HCT116 (cell line): ENCODE measurements around the gene MLYCD. TPM values are rescaled to one million over a fixed set of nuclear protein-coding genes. Genes with fewer than 3 reads are reported as not detected.

Experiments
- ATAC-seq: fragments of 200-7000 bp; cut with Tn5 transposase; 2 replicates; pipeline ENCODE4 v1.9.1; 2020; ENCODE audit warnings: mild to moderate bottlenecking, moderate library complexity
- BruUV-seq: library from RNA; stranded (reverse); fragments of 400-500 nt; replicated peaks from 2 replicates; lab custom pipeline; 2021; lab: Mats Ljungman, UMichigan
- CTCF ChIA-PET: fragments of 300-600 bp; sonication (Branson Sonifier 250); formaldehyde crosslinking; loops from one replicate; lab custom pipeline; 2021; ENCODE audit warnings: antibody characterized with exemption; lab: Charles Lee
- POLR2A ChIA-PET: fragments of 300-600, 350-600 bp; sonication (Branson Sonifier 250); formaldehyde crosslinking; loops from one replicate; lab custom pipeline; 2021; ENCODE audit warnings: antibody characterized with exemption; lab: Charles Lee
- RAD21 ChIA-PET, 2 experiments: fragments of 300-600 bp; sonication (Branson Sonifier 250); formaldehyde crosslinking; loops; one replicate each; lab custom pipeline; 2023; ENCODE audit warnings: low total read pairs in 2 of 2; ENCODE audit not compliant: uncharacterized antibody in 2 of 2, unreplicated experiment in 2 of 2, low non-redundant PET in 1 of 2; lab: Charles Lee
- DNase-seq: peaks from one replicate; pipeline ENCODE4 v3.0.0-alpha.2; 2010; ENCODE audit warnings: low read depth, low spot score
- H2AFZ ChIP-seq: fragments of 200-600 bp; shearing (Covaris generic), sonication (generic); 2 replicates; pipeline ENCODE4 v1.6.1; 2017; ENCODE audit warnings: low read depth, mixed run types, mixed read lengths, antibody characterized with exemption, low read length; ENCODE audit not compliant: poor library complexity, severe bottlenecking
- H3K27ac ChIP-seq: 2 replicates; pipeline ENCODE4 v1.5.1; 2012; ENCODE audit warnings: low read depth, low read length
- H3K27me3 ChIP-seq: fragments of 200-600 bp; sonication (generic); 2 replicates; pipeline ENCODE4 v1.6.1; 2016; ENCODE audit warnings: mixed run types, low read length, mixed read lengths; ENCODE audit not compliant: insufficient read depth
- H3K36me3 ChIP-seq, 2 experiments: fragments of 200-500 bp in 1 of 2; fragments of 200-600 bp in 1 of 2; sonication (Bioruptor generic) in 1 of 2; sonication (generic) in 1 of 2; 2 replicates each; pipeline versions ENCODE4 v1.5.1 to v1.6.1; 2014 to 2016; ENCODE audit warnings: low read length in 2 of 2, inconsistent platforms in 1 of 2, mixed read lengths in 1 of 2, mixed run types in 1 of 2; ENCODE audit not compliant: insufficient read depth in 2 of 2, control insufficient read depth in 1 of 2
- H3K4me1 ChIP-seq, 2 experiments: fragments of 200-600 bp in 1 of 2; sonication (generic) in 1 of 2; 2 replicates each; pipeline versions ENCODE4 v1.5.1 to v1.6.1; 2012 to 2017; ENCODE audit warnings: low read length in 2 of 2, inconsistent platforms in 1 of 2, mild to moderate bottlenecking in 1 of 2, mixed read lengths in 1 of 2, mixed run types in 1 of 2, moderate library complexity in 1 of 2; ENCODE audit not compliant: insufficient read depth in 2 of 2, control insufficient read depth in 1 of 2
- H3K4me2 ChIP-seq: fragments of 200-600 bp; sonication (generic); 2 replicates; pipeline ENCODE4 v1.6.1; 2017; ENCODE audit warnings: mixed run types, low read length, mixed read lengths
- H3K4me3 ChIP-seq, 2 experiments: fragments of 200-600 bp in 1 of 2; sonication (generic) in 1 of 2; replicated peaks in 1 of 2; 2 replicates each; pipeline ENCODE4 v1.5.1; 2011 to 2016; ENCODE audit warnings: low read length in 2 of 2, control low read depth in 1 of 2, low read depth in 1 of 2, mild to moderate bottlenecking in 1 of 2, mixed read lengths in 1 of 2, mixed run types in 1 of 2
- H3K79me2 ChIP-seq: fragments of 200-600 bp; sonication (generic); 2 replicates; pipeline ENCODE4 v1.6.1; 2017; ENCODE audit warnings: mild to moderate bottlenecking, mixed run types, low read length, moderate library complexity, mixed read lengths; ENCODE audit not compliant: insufficient read depth
- H3K9ac ChIP-seq: fragments of 200-600 bp; sonication (generic); 2 replicates; pipeline ENCODE4 v1.6.1; 2016; ENCODE audit warnings: low read length, mixed read lengths
- H3K9me2 ChIP-seq: fragments of 200-600 bp; sonication (generic), shearing (Covaris generic); 2 replicates; pipeline ENCODE4 v1.6.1; 2017; ENCODE audit warnings: mixed run types, mild to moderate bottlenecking, moderate library complexity; ENCODE audit not compliant: insufficient read depth
- H3K9me3 ChIP-seq, 2 experiments: fragments of 200-500 bp in 1 of 2; fragments of 200-600 bp in 1 of 2; sonication (Bioruptor generic) in 1 of 2; sonication (generic) in 1 of 2; 2 replicates each; pipeline ENCODE4 v1.6.1; 2014 to 2017; ENCODE audit warnings: low read length in 2 of 2, mixed read lengths in 2 of 2, inconsistent platforms in 1 of 2, low read depth in 1 of 2, mild to moderate bottlenecking in 1 of 2, mixed run types in 1 of 2, moderate library complexity in 1 of 2; ENCODE audit not compliant: control insufficient read depth in 1 of 2, insufficient read depth in 1 of 2
- H4K20me1 ChIP-seq: fragments of 200-600 bp; sonication (generic), shearing (Covaris generic); 2 replicates; pipeline ENCODE4 v1.6.1; 2017; ENCODE audit warnings: mixed run types, mild to moderate bottlenecking, moderate library complexity; ENCODE audit not compliant: insufficient read depth
- CEBPB ChIP-seq: IDR thresholded peaks from 2 replicates; pipeline ENCODE4 v1.6.1; 2012; ENCODE audit warnings: low read depth
- EGR1 ChIP-seq: IDR thresholded peaks from 2 replicates; pipeline ENCODE4 v1.6.1; 2012; ENCODE audit warnings: low read depth
- EZH2 ChIP-seq: fragments of 200-600 bp; sonication (generic); IDR thresholded peaks from 2 replicates; pipeline ENCODE4 v1.6.1; 2017; ENCODE audit warnings: antibody characterized with exemption, mixed run types
- FOSL1 ChIP-seq: IDR thresholded peaks from 2 replicates; pipeline ENCODE4 v1.6.1; 2012; ENCODE audit warnings: low read depth
- JUND ChIP-seq: IDR thresholded peaks from 2 replicates; pipeline ENCODE4 v1.6.1; 2012
- POLR2A ChIP-seq: IDR thresholded peaks from 2 replicates; pipeline ENCODE4 v1.7.0; 2011; ENCODE audit warnings: borderline replicate concordance; ENCODE audit not compliant: insufficient read depth, insufficient read length; ENCODE audit errors: extremely low read depth
- POLR2AphosphoS5 ChIP-seq: IDR thresholded peaks from 2 replicates; pipeline ENCODE4 v1.6.1; 2011; ENCODE audit warnings: mild to moderate bottlenecking, low read depth, low read length, moderate library complexity
- SIN3A ChIP-seq: IDR thresholded peaks from 2 replicates; pipeline ENCODE4 v1.6.1; 2012; ENCODE audit warnings: low read depth
- SRF ChIP-seq: IDR thresholded peaks from 2 replicates; pipeline ENCODE4 v1.6.1; 2012; ENCODE audit warnings: low read depth
- YY1 ChIP-seq: IDR thresholded peaks from 2 replicates; pipeline ENCODE4 v1.6.1; 2011; ENCODE audit warnings: low read length, low read depth, moderate library complexity, mild to moderate bottlenecking; ENCODE audit not compliant: insufficient replicate concordance; ENCODE audit errors: extremely low read depth
- ZFX ChIP-seq: fragments of 450-650 bp; IDR thresholded peaks from 2 replicates; pipeline ENCODE4 v1.6.1; 2017
- ZNF274 ChIP-seq: fragments of 200-500 bp; sonication (Bioruptor generic); IDR thresholded peaks from 2 replicates; pipeline ENCODE4 v1.6.1; 2014; ENCODE audit warnings: mild to moderate bottlenecking, low read depth, low read length, inconsistent platforms
- intact Hi-C: fragments of 100-400 bp; cut with micrococcal nuclease; formaldehyde crosslinking; loops from 2 replicates; pipeline ENCODE4 v1.10.0; 2022
- total RNA-seq: library from RNA; stranded (reverse); gene quantifications from one replicate; pipeline ENCODE4 v1.2.1, GENCODE V29; 2021; ENCODE audit not compliant: unreplicated experiment
- TF ChIP-seq, protein P1 (sequence below), 3 experiments: fragments of 200-600 bp in 1 of 3; sonication (generic) in 1 of 3; IDR thresholded peaks in 2 of 3; conservative IDR thresholded peaks in 1 of 3; 2 replicates each; pipeline ENCODE4 v1.5.1; 2012 to 2017; ENCODE audit warnings: low read depth in 2 of 3, low read length in 2 of 3, antibody characterized with exemption in 1 of 3, borderline replicate concordance in 1 of 3, control low read depth in 1 of 3, mild to moderate bottlenecking in 1 of 3, mixed read lengths in 1 of 3, mixed run types in 1 of 3, moderate library complexity in 1 of 3; ENCODE audit not compliant: insufficient read depth in 1 of 3
- TF ChIP-seq, protein P2 (sequence below): IDR thresholded peaks from 2 replicates; pipeline ENCODE4 v1.6.1; 2012; ENCODE audit warnings: low read depth
- TF ChIP-seq, protein P3 (sequence below): IDR thresholded peaks from 2 replicates; pipeline ENCODE4 v1.6.1; 2012
- TF ChIP-seq, protein P4 (sequence below): IDR thresholded peaks from 2 replicates; pipeline ENCODE4 v1.6.1; 2012

MLYCD gene
- total RNA-seq, 1 experiment from 2014 or later = 3.9 TPM

DNA sequence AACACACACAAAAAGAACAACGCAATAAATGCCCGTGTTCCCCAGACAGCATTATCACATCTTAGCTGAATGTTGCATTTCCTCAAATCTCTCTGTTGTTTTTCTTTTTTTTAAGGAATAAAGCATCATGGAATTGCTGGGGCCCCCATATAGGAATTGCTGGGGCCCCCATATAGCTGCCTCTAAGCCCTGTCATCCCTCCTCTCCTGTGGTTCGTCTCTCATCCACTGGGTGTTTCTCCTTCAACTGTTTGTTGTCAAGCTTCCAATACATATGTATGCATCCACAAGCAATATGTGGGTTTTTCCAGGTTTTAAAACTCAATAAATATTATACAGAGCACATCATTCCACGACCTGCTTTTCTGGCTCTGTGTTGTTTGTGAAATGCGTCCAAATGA, 48.0 kb upstream of the MLYCD start:
- BruUV-seq = no TSS peak
- no peak for TF ChIP-seq EGR1
- TF ChIP-seq, protein P1, sequence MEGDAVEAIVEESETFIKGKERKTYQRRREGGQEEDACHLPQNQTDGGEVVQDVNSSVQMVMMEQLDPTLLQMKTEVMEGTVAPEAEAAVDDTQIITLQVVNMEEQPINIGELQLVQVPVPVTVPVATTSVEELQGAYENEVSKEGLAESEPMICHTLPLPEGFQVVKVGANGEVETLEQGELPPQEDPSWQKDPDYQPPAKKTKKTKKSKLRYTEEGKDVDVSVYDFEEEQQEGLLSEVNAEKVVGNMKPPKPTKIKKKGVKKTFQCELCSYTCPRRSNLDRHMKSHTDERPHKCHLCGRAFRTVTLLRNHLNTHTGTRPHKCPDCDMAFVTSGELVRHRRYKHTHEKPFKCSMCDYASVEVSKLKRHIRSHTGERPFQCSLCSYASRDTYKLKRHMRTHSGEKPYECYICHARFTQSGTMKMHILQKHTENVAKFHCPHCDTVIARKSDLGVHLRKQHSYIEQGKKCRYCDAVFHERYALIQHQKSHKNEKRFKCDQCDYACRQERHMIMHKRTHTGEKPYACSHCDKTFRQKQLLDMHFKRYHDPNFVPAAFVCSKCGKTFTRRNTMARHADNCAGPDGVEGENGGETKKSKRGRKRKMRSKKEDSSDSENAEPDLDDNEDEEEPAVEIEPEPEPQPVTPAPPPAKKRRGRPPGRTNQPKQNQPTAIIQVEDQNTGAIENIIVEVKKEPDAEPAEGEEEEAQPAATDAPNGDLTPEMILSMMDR (IDR thresholded peaks at IDR 0.05 in 2 of 3, conservative IDR thresholded peaks at IDR 0.05 in 1 of 3; ENCODE audit: borderline replicate concordance in 1 of 3, insufficient read depth in 1 of 3, low read depth in 2 of 3, low read length in 2 of 3) = no peak
- no peak for TF ChIP-seq ZNF274
- no peak for TF ChIP-seq JUND
- TF ChIP-seq YY1 = no peak
- TF ChIP-seq, protein P2, sequence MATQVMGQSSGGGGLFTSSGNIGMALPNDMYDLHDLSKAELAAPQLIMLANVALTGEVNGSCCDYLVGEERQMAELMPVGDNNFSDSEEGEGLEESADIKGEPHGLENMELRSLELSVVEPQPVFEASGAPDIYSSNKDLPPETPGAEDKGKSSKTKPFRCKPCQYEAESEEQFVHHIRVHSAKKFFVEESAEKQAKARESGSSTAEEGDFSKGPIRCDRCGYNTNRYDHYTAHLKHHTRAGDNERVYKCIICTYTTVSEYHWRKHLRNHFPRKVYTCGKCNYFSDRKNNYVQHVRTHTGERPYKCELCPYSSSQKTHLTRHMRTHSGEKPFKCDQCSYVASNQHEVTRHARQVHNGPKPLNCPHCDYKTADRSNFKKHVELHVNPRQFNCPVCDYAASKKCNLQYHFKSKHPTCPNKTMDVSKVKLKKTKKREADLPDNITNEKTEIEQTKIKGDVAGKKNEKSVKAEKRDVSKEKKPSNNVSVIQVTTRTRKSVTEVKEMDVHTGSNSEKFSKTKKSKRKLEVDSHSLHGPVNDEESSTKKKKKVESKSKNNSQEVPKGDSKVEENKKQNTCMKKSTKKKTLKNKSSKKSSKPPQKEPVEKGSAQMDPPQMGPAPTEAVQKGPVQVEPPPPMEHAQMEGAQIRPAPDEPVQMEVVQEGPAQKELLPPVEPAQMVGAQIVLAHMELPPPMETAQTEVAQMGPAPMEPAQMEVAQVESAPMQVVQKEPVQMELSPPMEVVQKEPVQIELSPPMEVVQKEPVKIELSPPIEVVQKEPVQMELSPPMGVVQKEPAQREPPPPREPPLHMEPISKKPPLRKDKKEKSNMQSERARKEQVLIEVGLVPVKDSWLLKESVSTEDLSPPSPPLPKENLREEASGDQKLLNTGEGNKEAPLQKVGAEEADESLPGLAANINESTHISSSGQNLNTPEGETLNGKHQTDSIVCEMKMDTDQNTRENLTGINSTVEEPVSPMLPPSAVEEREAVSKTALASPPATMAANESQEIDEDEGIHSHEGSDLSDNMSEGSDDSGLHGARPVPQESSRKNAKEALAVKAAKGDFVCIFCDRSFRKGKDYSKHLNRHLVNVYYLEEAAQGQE = no peak
- TF ChIP-seq FOSL1 = no peak
- TF ChIP-seq, protein P3, sequence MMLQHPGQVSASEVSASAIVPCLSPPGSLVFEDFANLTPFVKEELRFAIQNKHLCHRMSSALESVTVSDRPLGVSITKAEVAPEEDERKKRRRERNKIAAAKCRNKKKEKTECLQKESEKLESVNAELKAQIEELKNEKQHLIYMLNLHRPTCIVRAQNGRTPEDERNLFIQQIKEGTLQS = no peak
- TF ChIP-seq, protein P4, sequence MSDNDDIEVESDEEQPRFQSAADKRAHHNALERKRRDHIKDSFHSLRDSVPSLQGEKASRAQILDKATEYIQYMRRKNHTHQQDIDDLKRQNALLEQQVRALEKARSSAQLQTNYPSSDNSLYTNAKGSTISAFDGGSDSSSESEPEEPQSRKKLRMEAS = no peak
- TF ChIP-seq POLR2AphosphoS5 = no peak
- TF ChIP-seq EZH2 = no peak
- no peak for TF ChIP-seq SRF
- TF ChIP-seq ZFX = no peak
- no peak for TF ChIP-seq CEBPB
- no peak for TF ChIP-seq SIN3A
- no peak for TF ChIP-seq POLR2A
- RAD21 ChIA-PET = no interaction called here

More for the DNA sequence above, 48.0 kb upstream of the MLYCD start:
- DNase-seq = no peak
- Histone ChIP-seq H2AFZ (no peak overlapping the region), H3K9ac (no peak overlapping the region), H3K36me3 (no peaks in the 10 kb centered on the region), H3K4me3 (no peak overlapping the region), H3K4me2 (no peak overlapping the region), H3K9me3 (no peaks in the 10 kb centered on the region), H3K9me2 (no peaks in the 10 kb centered on the region), H3K27ac (no peak overlapping the region), H3K27me3 (peaks cover 9% of the 10 kb centered on the region; the same call in 1 of the 2 replicates), H4K20me1 (no peaks in the 10 kb centered on the region), H3K79me2 (no peaks in the 10 kb centered on the region), H3K4me1 (no peaks in the 10 kb centered on the region)
- no peak for ATAC-seq
- intact Hi-C loops = no loop called here
- POLR2A ChIA-PET = no interaction called here
- CTCF ChIA-PET = no interaction called here
